HG02973 (cell line): Measurements from ENCODE around the gene DIS3L2.

Experiments used
- ATAC-seq: cut with Tn5 transposase; IDR thresholded peaks from one replicate; pipeline ENCODE4 v1.9.1; 2021; ENCODE audit warnings: moderate library complexity; ENCODE audit not compliant: unreplicated experiment

The DIS3L2 gene

DNA sequence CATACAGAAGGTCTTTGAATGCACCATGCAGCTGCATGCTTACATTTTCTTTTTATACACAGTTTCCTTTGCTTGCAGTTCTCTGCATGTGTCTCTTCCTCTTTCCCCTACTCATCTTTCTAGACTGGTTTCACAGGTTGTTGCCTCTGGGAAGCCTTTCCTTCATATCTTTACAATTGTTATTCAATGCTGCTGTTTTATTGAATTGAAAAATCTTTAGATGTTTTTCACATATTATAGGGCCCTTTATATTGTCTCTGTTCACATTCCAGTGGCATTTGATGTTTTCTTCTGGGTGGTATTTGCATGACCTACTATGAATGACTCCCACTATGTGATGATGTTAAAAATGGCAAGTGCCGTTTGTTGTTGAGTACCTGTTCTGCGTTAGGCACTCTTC, 91.1 kb downstream of the DIS3L2 start:
- no peak for ATAC-seq

- no peak for ATAC-seq
These were observed 92.3 kb downstream of the DIS3L2 start for GRCh38 chr2:232053777-232054176.

GRCh38 chr2:232058063-232058877, 96.8 kb downstream of the DIS3L2 start:
- no peak for ATAC-seq

DNA sequence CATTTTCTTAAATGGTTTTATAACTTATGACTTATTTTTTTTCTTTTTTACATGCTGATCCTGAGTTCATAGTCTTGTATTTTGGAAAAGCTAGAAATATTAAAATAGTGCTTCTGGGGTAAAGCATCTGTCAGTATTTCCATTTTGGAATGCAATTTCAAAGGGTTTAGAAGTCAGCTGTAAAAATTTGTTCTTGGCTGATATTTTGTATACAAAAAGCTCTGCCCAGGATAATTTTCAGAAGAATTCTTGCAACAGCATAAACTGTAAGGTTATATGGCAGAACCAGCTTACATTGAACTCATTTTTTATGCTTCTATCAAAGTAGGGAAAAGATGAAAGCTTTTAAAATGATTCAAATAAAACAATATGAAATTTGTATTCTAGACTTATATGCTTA, 97.4 kb downstream of the DIS3L2 start:
- ATAC-seq: no peak

DNA sequence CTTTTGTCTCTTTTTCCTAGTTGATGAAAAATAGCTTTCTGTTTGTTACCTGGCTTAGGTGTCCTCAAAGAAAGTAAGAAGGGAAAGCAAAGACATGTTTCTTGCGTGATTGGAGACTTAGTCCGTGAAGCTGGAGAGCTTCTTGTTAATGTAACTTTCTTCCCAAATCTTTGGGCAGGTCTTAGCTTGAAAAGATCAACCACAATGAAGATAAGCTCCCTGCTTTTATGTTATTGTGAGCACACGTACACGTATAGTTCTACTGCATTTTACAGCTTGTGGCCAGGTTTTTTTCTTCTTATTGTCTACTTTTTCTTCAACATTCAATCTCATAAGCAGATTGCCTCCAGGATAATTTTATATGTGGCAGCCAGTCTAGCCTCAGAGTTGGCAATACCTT, 99.8 kb downstream of the DIS3L2 start:
- no peak for ATAC-seq

DNA sequence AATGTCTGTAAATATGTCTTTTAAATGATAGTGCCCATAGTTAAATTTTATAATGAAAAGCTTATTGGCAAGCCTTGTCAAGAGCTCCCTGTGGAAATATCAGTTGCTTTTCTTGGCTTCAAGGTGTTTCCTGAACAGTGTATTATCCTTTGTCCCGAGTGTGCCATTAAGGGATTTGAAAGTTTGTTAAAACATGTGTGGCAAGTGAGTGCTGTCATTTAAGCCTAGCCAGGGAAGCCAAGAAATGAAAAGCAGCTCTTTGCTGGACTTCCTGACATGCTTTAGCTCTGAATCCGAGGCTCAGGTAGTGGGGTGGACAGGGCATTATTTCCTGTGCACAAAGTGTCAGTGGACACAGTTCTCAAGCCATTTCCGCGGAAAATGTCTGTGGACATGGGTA, 111.5 kb downstream of the DIS3L2 start:
- ATAC-seq: no peak

- no peak for ATAC-seq
These were observed 112.2 kb downstream of the DIS3L2 start for GRCh38 chr2:232073699-232074098.

- ATAC-seq: no peak
These were observed 113.6 kb downstream of the DIS3L2 start for GRCh38 chr2:232075080-232075479.

GRCh38 chr2:232075859-232076258, 114.3 kb downstream of the DIS3L2 start:
- ATAC-seq: no peak

DNA sequence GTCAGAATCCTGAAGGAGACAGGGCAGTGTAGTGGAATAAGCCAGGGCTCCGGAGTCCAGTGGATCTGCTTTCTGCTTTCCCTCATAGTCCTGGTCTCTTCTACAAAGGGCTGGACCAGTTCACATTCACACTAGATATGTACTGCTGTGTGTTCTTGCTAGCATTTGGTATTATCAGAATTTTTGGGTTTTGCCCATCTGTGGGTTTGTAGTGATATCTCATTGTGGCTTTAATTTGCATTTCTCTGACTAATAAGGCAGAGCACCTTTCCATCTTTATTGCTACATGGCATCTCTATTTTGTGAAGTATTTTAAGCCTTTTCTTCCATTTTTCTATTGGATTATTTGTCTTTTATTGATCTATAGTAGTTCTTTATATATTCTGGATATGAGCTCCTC, 114.8 kb downstream of the DIS3L2 start:
- no peak for ATAC-seq

GRCh38 chr2:232076736-232077135, 115.2 kb downstream of the DIS3L2 start:
- no peak for ATAC-seq

DNA sequence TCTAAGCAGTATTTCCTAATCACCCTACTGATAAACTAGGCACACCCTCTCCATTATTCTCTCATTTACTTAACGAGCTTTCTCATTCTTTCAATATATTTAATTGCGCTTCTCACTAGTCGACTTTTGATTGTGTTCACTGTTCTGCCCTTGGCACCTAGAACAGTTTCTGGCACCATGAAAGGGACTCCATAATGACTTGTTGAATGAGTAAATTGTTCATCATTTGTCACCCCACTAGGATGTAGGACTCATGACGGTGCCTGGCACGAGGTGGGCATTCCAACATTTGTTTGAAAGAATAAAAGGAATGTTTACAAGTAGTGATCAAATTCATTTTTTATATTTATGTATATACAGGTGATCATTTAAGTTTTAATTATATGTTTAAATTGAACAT, 123.7 kb downstream of the DIS3L2 start:
- ATAC-seq: no peak

DNA sequence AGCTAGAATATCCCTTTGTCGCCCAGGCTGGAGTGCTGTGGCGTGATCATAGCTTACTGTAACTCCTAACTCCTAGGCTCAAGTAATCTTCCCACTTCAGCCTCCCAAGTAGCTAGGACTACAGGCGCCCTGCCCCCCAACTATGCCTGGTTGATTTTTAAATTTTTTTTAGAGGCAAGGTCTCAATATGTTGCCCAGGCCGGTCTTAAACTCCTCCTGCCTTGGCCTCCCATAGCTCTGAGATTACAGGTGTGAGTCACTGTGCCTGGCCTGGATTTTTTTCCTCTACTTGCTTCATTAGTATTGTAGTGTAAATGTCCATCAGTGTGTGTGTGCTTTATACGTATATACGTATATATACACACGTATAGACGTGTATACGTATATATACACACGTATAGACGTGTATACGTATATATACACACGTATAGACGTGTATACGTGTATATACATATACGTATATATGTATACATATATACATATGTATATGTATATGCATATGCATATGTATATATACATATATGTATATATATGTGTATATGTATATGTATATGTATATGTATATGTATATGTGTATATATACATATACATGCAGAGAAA, 124.4 kb downstream of the DIS3L2 start:
- no peak for ATAC-seq

- ATAC-seq: no peak
These were observed 127.3 kb downstream of the DIS3L2 start for GRCh38 chr2:232088771-232089170.

DNA sequence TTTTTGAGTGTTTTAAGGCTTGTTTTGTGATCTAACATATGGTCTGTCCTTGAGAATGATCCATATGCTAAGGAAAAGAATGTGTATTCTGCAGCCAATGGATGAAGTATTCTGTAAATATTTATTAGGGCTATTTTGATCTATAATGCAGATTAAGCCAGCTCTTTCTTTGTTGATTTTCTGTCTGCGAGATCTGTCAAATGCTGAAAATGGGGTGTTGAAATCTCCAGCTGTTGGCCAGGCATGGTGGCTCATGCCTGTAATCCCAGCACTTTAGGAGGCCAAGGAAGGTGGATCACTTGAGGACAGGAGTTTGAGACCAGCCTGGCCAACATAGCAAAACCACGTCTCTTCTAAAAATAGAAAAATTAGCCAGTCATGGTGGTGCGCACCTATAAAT, 132.7 kb downstream of the DIS3L2 start:
- no peak for ATAC-seq

GRCh38 chr2:232094883-232095282, 133.4 kb downstream of the DIS3L2 start:
- ATAC-seq: no peak

DNA sequence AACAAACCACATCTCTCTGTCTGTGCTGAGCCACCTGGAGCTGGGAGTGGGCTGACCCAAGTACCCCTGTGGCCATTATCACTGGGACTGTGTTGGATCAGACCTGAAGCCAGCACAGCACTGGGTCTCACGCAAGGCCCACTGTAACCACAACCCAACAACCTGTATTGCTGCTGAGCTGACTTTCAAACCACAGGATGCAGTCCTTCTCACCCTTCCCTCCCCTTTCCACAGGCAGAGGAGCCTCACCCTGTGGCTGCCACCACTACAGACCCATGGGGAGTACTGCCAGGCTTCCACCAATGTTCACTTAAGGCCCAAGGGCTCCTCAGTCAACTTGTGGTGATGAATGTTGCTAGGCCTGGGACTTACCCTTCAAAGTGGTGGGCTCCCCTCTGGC, 135.7 kb downstream of the DIS3L2 start:
- no peak for ATAC-seq

- ATAC-seq: no peak
These were observed 136.2 kb downstream of the DIS3L2 start for GRCh38 chr2:232097758-232098157.

DNA sequence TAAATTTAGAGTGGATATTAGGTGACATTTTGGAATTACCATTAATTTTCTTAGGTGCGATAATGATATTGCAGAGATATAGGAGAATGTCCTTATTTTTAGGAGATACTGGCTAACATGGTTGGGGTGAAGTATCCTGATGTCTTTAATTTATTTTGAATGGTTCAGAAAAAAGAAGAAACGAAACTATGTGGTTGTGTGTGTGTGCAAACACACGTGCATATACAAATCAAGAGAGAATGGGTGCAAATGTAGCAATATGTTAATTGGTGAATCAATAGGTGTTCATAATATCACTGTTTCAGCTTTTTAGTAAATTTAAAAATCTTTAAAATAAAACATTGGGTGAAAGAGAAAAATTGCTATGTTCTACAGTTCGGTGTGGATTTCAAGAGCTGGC, 140.9 kb downstream of the DIS3L2 start:
- no peak for ATAC-seq

DNA sequence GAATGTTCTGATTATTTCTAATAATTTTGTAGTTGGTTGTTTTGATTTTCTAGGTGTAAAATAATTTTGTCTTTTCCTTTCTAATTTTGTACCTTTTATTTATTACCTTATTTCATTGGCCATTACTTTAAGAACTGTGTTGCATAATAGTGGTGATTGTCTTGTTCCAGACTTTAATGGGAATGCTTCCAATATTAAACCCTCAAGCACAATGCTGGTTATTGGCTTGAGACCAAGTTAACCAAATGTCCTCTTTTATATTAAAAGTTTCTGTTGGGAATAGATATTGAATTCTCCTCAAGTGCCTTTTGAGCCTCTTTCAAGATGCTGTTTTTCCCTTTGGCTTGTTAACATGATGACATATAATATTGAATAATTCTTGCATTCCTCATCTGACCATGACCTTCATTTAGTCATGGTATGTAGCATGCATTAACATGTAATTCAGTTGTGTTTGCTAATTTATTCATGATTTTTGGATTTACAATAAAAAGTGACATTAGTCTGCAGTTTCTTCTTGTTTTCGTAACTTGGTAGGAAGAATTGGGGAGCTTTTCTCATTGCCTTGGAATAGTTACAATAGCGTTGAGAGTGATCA, 141.7 kb downstream of the DIS3L2 start:
- ATAC-seq: no peak

- no peak for ATAC-seq
These were observed 142.6 kb downstream of the DIS3L2 start for GRCh38 chr2:232104076-232104646.

GRCh38 chr2:232111551-232111950, 150.0 kb downstream of the DIS3L2 start:
- no peak for ATAC-seq
